PFSK-1 (cell line): ENCODE measurements around the gene SPTBN1.

Experiments
- TAF1 ChIP-seq: IDR thresholded peaks from 2 replicates; pipeline ENCODE4 v1.6.1; 2012; ENCODE audit warnings: low read length, control low read depth, borderline replicate concordance; ENCODE audit not compliant: insufficient read depth
- TF ChIP-seq, protein P1 (sequence below), 2 experiments: IDR thresholded peaks; 2 replicates each; pipeline versions ENCODE4 v1.6.1 to v1.8.0; 2011 to 2012; ENCODE audit warnings: low read depth in 2 of 2, low read length in 2 of 2, control low read depth in 1 of 2, inconsistent platforms in 1 of 2, mild to moderate bottlenecking in 1 of 2, moderate library complexity in 1 of 2; ENCODE audit not compliant: insufficient read depth in 1 of 2

GRCh38 chr2:54683596-54683995 is 227.5 kb downstream of the SPTBN1 start:
- TF ChIP-seq TAF1 = no peak
- TF ChIP-seq, protein P1, sequence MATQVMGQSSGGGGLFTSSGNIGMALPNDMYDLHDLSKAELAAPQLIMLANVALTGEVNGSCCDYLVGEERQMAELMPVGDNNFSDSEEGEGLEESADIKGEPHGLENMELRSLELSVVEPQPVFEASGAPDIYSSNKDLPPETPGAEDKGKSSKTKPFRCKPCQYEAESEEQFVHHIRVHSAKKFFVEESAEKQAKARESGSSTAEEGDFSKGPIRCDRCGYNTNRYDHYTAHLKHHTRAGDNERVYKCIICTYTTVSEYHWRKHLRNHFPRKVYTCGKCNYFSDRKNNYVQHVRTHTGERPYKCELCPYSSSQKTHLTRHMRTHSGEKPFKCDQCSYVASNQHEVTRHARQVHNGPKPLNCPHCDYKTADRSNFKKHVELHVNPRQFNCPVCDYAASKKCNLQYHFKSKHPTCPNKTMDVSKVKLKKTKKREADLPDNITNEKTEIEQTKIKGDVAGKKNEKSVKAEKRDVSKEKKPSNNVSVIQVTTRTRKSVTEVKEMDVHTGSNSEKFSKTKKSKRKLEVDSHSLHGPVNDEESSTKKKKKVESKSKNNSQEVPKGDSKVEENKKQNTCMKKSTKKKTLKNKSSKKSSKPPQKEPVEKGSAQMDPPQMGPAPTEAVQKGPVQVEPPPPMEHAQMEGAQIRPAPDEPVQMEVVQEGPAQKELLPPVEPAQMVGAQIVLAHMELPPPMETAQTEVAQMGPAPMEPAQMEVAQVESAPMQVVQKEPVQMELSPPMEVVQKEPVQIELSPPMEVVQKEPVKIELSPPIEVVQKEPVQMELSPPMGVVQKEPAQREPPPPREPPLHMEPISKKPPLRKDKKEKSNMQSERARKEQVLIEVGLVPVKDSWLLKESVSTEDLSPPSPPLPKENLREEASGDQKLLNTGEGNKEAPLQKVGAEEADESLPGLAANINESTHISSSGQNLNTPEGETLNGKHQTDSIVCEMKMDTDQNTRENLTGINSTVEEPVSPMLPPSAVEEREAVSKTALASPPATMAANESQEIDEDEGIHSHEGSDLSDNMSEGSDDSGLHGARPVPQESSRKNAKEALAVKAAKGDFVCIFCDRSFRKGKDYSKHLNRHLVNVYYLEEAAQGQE (IDR thresholded peaks at IDR 0.05; ENCODE audit: insufficient read depth in 1 of 2, low read depth in 2 of 2, low read length in 2 of 2) = no peak
